ENCODE measurements around the gene SARS1.

SARS1 gene

GRCh38 chr1:109259674-109260557 lies 46.2 kb downstream of the SARS1 start:
- Histone ChIP-seq H3K4me1 (peaks cover 13% of the 10 kb centered on the region), H3K27me3 (no peaks in the 10 kb centered on the region), H3K27ac (no peak overlapping the region), H3K4me3 (no peak overlapping the region), H3K36me3 (peaks cover 66% of the 10 kb centered on the region), H3K9ac (no peak overlapping the region; the same call in 1 of the 2 replicates), H3K4me2 (no peak overlapping the region), H3K9me3 (no peaks in the 10 kb centered on the region), H4K20me1 (0 out of 2 replicates have a peak, but pooled peaks cover 5% of the 10 kb centered on the region)
- no peak for TF ChIP-seq Cebpa-rat (IDR thresholded peaks at IDR 0.05)

- 0 out of 2 replicates have a peak, but pooled peaks cover 5% of the 10 kb centered on the region for H4K20me1 ChIP-seq
- H3K27ac ChIP-seq, result no peak overlapping the region
- no peak overlapping the region for H3K9ac ChIP-seq
- H3K27me3 ChIP-seq, result no peaks in the 10 kb centered on the region
- no peak overlapping the region for H3K4me2 ChIP-seq
- H3K4me1 ChIP-seq, result peaks cover 2% of the 10 kb centered on the region
- no peaks in the 10 kb centered on the region for H3K9me3 ChIP-seq
- no peak for TF ChIP-seq Cebpa-rat (IDR thresholded peaks at IDR 0.05)
- H3K36me3 ChIP-seq, result peaks cover 77% of the 10 kb centered on the region
- H3K4me3 ChIP-seq, result no peak overlapping the region
Observed at GRCh38 chr1:109261006-109261405, 47.3 kb downstream of the SARS1 start.

- Histone ChIP-seq H3K9me3 (no peaks in the 10 kb centered on the region), H4K20me1 (0 out of 2 replicates have a peak, but pooled peaks cover 5% of the 10 kb centered on the region), H3K27ac (no peak overlapping the region), H3K4me3 (no peak overlapping the region), H3K9ac (no peak overlapping the region), H3K4me1 (no peaks in the 10 kb centered on the region), H3K36me3 (peaks cover 79% of the 10 kb centered on the region), H3K27me3 (no peaks in the 10 kb centered on the region), H3K4me2 (no peak overlapping the region)
- no peak for TF ChIP-seq Cebpa-rat (IDR thresholded peaks at IDR 0.05)
Observed at GRCh38 chr1:109261578-109261977, 47.9 kb downstream of the SARS1 start.

DNA sequence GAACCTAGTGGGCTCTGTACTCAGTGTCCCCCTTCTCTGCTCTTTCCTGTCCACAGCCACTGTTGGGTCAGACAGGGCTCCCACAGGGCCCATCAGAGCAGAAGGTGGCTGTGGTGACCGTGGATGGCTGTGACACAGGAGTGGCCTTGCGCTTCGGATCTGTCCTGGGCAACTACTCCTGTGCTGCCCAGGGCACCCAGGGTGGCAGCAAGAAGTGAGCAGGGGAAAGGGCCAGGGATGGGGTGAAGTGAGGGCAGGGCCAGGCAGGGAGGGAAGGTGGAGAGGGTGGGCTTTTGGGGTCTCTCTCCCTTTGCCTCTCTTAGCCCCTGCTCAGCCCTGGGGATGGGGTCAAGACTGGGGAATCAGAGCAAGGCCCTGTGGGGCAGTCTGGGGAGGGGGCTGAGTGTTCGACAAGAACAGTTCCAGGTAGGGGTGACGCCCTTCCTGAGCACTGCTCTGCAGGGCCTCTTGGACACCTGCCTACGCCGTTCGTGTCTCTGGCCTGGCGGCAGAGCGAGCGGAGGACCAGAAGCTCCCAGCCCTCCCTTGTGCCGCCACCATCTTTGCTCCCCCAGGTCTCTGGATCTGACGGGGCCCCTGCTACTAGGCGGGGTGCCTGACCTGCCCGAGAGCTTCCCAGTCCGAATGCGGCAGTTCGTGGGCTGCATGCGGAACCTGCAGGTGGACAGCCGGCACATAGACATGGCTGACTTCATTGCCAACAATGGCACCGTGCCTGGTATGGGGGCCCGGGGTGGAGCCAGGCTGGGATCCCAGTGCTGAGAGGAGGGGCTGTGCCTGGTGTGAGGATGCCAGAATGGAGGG lies 48.7 kb downstream of the SARS1 start:
- TF ChIP-seq Cebpa-rat (IDR thresholded peaks at IDR 0.05), result no peak
- Histone ChIP-seq H3K9ac (no peak overlapping the region), H4K20me1 (0 out of 2 replicates have a peak, but pooled peaks cover 5% of the 10 kb centered on the region), H3K4me2 (no peak overlapping the region), H3K4me3 (no peak overlapping the region), H3K27me3 (no peaks in the 10 kb centered on the region), H3K27ac (no peak overlapping the region), H3K9me3 (no peaks in the 10 kb centered on the region), H3K4me1 (peaks cover 8% of the 10 kb centered on the region), H3K36me3 (peaks cover 79% of the 10 kb centered on the region)

GRCh38 chr1:109263234-109263596 lies 49.5 kb downstream of the SARS1 start:
- no peaks in the 10 kb centered on the region for H3K9me3 ChIP-seq
- TF ChIP-seq Cebpa-rat (IDR thresholded peaks at IDR 0.05), result no peak
- no peaks in the 10 kb centered on the region for H3K27me3 ChIP-seq
- peaks cover 83% of the 10 kb centered on the region for H3K36me3 ChIP-seq
- 0 out of 2 replicates have a peak, but pooled peaks cover 5% of the 10 kb centered on the region for H4K20me1 ChIP-seq
- 0 out of 2 replicates have a peak overlapping the region, but pooled peaks have one; percentile 18 for H3K27ac ChIP-seq
- H3K4me3 ChIP-seq, result no peak overlapping the region
- no peak overlapping the region for H3K4me2 ChIP-seq
- peaks cover 14% of the 10 kb centered on the region for H3K4me1 ChIP-seq
- H3K9ac ChIP-seq, result no peak overlapping the region

DNA sequence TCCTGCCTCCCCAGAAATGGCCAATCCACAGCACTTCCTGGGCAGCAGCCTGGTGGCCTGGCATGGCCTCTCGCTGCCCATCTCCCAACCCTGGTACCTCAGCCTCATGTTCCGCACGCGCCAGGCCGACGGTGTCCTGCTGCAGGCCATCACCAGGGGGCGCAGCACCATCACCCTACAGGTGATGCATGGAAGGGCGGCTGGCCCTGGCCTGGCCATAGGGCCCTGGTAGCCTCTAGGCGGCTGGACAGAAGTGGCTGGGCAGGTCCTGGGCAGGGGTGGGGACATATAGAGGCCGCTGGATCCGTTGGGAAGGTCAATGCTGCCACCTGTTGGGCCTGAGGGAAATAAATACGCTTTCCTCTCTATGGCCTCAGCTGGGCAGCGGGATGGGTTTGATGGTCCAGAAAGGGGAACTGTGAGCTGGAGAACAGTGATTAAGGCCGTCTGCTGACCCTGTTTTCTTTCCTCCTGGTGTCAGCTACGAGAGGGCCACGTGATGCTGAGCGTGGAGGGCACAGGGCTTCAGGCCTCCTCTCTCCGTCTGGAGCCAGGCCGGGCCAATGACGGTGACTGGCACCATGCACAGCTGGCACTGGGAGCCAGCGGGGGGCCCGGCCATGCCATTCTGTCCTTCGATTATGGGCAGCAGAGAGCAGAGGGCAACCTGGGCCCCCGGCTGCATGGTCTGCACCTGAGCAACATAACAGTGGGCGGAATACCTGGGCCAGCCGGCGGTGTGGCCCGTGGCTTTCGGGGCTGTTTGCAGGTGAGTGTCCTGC lies 50.1 kb downstream of the SARS1 start:
- Histone ChIP-seq H3K4me2 (no peak overlapping the region), H3K4me3 (no peak overlapping the region), H3K27me3 (no peaks in the 10 kb centered on the region), H3K9ac (no peak overlapping the region), H4K20me1 (0 out of 2 replicates have a peak, but pooled peaks cover under 1% of the 10 kb centered on the region), H3K4me1 (peaks cover 14% of the 10 kb centered on the region), H3K36me3 (peaks cover 83% of the 10 kb centered on the region), H3K9me3 (no peaks in the 10 kb centered on the region), H3K27ac (no peak overlapping the region)
- no peak for TF ChIP-seq Cebpa-rat (IDR thresholded peaks at IDR 0.05)

- Histone ChIP-seq H4K20me1 (no peaks in the 10 kb centered on the region), H3K36me3 (peaks cover 83% of the 10 kb centered on the region), H3K27ac (no peak overlapping the region), H3K27me3 (no peaks in the 10 kb centered on the region), H3K9me3 (no peaks in the 10 kb centered on the region), H3K4me3 (no peak overlapping the region), H3K4me1 (peaks cover 14% of the 10 kb centered on the region), H3K9ac (no peak overlapping the region), H3K4me2 (no peak overlapping the region)
- TF ChIP-seq Cebpa-rat (IDR thresholded peaks at IDR 0.05), result no peak
Observed at GRCh38 chr1:109264379-109264755, 50.6 kb downstream of the SARS1 start.

DNA sequence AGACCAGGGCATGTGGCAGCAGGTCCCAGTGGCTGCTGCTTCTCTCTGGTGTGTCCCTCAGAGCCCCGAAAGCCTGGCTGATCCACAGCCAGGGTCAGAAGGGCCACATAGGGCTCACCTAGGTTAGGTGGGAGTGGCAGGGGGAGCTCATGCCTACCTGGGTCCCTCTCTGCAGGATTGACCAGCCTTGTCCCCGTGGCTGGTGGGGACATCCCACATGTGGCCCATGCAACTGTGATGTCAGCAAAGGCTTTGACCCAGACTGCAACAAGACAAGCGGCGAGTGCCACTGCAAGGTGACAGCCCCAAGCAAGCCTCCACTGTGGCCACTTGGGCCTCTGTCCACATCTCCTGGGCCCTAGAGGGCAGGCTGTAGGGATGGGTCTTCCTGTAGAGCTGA lies 51.3 kb downstream of the SARS1 start:
- Histone ChIP-seq H3K9ac (no peak overlapping the region), H3K9me3 (no peaks in the 10 kb centered on the region), H3K27ac (no peak overlapping the region), H3K4me1 (peaks cover 14% of the 10 kb centered on the region), H4K20me1 (no peaks in the 10 kb centered on the region), H3K4me2 (no peak overlapping the region), H3K36me3 (peaks cover 85% of the 10 kb centered on the region), H3K27me3 (no peaks in the 10 kb centered on the region), H3K4me3 (no peak overlapping the region)
- TF ChIP-seq Cebpa-rat (IDR thresholded peaks at IDR 0.05), result no peak

GRCh38 chr1:109265741-109266330 lies 52.1 kb downstream of the SARS1 start:
- Histone ChIP-seq H3K27me3 (no peaks in the 10 kb centered on the region), H4K20me1 (no peaks in the 10 kb centered on the region), H3K27ac (no peak overlapping the region), H3K9me3 (no peaks in the 10 kb centered on the region), H3K4me2 (no peak overlapping the region), H3K4me3 (no peak overlapping the region), H3K9ac (no peak overlapping the region), H3K36me3 (peaks cover 86% of the 10 kb centered on the region), H3K4me1 (peaks cover 14% of the 10 kb centered on the region)
- TF ChIP-seq Cebpa-rat (IDR thresholded peaks at IDR 0.05), result no peak

All from BLaER1 (cell line).